Activated gamma-delta T cell (primary cell): ENCODE data around the gene IRF1.

Experiments used
- DNase-seq: peaks from one replicate; lab custom pipeline; 2025; lab: John Stamatoyannopoulos, UW

The IRF1 gene

DNA sequence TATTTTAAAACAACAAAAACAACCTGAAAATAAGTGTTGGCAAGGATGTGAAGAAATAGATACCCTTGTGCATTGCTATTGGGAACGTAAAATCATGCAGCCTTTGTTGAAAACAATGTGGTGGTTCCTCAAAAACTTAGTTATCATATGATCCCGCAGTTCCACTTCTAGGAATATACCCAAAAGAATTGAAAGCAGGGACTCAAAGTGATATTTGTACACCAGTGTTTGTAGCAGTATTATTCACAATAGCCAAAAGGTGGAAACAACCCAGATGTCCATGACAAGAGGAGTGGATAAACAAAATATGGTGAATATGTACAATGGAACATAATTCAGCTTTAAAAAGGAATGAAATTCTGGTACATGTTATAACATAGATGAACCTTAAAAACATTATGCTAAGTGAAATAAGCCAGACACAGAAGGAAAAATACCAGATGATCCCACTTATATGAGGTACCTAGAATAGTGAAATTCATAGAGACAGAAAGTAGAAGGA, 29.0 kb downstream of the IRF1 start:
- no peak for DNase-seq

DNA sequence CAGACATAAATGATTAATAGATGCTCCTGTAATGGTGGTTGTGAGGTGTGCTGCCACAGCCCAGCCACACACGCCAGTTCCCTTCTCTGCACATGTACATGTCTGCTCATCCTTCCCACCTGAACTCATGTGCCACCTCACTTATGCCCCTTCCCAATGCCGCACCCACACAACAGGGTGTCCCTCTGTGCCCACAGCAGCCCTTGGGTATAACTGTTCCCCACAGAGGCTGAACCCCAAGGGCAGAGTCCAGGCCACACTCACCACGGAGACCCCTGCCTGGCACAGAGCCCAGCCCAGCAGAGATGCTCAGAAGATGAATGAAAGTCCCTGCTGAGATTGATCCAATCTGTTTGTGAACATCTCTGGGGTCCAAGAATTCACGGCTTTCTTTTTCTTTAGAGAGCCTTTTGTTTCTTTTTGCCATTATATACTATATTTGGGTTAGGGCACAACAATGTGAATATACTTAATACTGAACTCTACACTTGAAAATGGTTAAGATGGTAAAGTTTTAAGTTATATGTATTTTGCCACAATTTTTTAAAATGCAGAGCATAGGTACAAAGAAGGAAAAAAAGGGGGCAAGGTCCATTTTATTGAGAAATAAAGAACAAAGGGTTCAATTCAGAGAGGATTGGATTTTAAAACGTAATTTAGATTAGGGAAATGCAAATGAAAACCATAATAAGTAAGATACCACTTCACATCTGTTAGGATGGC, 29.6 kb downstream of the IRF1 start:
- DNase-seq, result no peak

DNA sequence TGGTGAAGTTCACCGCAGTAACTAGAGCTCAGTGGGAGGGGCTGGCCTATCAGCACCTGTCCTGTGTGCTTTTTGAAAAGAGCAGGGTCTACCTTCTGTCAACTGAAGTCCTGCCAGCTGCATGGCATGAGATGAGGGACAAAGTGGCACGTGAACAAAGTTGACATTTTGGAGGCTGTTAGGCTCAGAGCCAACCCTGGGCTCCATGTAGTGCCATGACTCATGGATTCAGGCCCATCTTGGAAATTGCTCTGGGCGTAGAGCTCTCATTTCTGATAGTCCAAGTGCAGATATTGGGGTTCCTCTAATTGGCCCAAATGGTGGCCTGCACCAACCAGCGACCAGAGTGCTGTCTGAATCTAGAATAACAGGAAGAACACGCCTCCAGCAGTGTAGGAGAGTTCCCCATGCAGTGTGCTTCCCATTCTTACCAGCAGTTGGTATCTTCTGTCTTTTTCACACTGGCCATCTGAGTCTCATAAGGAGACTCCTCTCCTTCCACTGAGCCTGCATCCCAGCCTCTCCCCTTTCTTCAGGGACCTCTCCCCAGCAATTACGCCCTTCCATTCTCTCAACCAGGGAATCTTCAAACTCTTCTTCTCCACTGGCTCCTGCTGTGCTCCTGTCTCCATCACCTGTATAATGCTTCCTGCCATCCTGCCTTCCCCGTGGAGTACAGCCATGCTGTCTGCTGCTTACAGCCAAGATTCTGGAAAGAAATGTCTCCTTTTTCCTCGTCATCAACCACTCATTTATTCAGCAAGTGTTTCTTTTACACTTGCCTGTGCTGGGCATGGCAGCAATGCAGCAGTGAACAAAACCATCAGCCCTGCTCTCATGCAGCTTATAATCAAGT, 30.4 kb downstream of the IRF1 start:
- no peak for DNase-seq

DNA sequence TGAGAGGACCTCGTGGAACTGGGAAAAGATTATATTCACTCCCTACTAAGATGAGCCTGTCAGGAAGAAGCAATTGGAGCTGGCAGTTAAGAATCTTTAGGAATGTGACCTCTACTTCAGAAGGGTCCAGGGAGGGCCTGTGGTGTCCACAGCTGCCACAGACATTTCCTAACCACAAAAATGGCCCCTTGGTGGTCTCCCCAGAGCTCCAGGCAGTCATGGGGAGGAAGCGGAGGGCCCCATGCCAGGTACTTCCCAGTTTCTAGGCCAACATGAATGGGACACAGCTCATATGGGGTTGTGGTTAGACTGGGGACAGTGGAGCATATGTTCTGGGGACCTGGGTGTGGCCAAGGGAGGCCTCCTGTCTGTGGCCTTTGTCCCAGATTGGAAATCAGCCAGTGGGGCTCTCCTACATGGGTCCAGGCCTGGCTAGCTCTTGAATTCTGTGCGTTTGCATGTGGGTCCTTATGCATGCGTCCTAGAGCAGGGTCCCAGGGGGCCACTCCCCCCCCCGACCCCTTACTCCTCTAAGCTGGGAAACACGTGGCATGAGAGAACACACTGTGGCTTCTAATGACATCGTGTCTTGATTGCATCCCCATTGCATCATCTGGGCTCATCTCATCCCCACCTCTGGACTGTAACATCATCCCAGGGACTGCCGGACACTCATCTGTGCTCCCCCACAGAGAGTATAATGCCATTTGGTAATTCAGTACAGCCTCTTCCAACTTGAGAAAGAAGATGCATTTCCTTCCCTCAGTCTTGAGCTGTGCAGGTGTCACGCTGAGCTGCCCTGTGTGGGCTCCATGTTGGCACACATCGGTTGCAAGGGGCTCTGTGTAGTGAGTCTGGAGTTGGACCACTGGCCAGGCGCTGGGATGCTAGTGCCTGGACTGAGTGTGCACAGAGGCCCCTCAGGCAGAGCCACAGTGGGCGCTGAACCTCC, 31.3 kb downstream of the IRF1 start:
- no peak for DNase-seq

DNA sequence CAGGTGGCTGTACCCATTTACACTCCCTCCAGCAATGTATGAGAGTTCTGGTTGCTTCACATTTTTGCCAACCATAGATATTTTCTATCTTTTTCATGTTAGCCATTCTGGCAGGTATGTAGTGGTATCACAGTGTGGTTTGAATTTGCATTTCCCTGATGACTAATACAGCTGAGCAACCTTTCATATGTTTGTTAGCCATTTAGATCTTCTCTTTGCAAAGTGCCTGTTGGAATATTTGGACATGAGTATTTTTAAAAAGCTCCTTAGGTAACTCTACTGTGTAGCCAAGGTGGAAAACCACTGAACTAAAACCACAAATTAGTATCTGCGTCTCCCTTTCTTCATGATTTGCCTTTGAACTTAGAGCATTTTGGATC, 31.9 kb downstream of the IRF1 start:
- DNase-seq, result no peak

DNA sequence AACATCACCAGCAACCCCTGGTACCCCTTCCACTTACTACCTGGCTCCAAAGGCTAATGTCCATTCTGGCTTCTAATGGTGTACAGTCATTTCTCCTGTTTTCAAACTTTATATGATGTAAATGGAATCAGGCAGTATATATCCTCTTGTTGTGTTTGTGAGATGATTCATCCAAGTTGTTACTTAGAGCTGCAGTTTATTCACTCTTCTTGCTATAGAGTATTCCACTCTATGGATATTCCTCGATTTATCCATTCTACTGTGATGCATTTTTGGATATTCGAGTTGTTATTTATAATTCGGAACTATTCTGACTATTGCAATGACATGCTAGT, 32.4 kb downstream of the IRF1 start:
- DNase-seq, result no peak

DNA sequence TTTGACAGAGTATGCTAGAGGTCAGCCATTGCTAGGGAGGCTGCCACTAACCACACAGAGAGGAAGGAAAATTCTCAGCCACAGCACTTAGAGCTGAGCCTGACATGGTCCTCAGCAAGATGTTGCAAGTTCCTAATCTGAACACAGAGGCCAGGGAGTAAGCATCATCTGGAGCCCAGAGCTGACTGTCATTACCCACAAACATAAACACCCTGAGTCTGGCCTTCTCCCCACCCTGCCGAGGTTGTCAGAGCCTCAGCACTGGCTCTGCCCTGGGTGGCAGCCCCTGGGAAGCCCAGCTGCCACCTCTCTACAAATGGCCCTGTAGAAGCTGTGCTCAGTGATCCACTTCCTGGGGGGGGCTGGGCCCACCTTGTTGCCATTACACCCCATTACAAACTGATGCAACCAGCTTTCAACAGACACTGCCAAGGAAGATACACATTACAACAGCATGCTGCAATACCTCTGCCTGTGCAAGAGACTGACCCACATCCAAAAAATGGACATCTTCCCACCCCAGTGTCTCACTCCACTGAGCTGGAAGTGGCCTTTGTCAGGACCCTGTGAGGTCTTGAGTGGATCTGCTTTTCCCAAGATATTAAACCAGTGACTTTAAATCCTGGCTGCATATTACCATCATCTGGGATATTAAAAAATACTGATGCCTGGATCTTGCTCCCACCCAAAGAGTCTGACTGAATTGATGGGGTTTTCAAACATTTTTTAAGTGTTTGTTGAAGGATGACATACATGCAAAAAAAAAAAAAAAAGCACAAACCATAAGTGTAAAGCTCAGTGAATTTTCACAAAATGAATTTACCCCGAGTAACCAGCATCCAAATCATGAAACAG, 33.0 kb downstream of the IRF1 start:
- DNase-seq, result peak; percentile 30

DNA sequence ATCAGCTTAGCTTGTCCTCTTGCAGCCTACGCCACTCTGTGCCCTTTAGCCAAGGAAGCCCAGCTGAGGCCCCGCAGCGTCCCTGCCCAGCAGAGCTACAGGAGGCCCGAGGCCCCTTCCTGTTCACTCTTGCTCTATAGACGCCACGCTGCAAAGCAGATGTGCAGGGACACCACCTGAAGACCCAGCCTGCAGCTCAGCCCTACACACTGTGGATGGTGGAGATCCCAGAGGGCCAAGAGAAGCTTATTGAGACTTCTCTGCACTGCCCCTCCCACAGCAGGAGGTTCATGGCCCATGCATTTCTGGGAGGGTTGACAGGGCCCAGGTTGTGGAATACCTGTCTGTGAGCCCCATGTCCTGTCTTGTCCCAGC, 33.6 kb downstream of the IRF1 start:
- no peak for DNase-seq

DNA sequence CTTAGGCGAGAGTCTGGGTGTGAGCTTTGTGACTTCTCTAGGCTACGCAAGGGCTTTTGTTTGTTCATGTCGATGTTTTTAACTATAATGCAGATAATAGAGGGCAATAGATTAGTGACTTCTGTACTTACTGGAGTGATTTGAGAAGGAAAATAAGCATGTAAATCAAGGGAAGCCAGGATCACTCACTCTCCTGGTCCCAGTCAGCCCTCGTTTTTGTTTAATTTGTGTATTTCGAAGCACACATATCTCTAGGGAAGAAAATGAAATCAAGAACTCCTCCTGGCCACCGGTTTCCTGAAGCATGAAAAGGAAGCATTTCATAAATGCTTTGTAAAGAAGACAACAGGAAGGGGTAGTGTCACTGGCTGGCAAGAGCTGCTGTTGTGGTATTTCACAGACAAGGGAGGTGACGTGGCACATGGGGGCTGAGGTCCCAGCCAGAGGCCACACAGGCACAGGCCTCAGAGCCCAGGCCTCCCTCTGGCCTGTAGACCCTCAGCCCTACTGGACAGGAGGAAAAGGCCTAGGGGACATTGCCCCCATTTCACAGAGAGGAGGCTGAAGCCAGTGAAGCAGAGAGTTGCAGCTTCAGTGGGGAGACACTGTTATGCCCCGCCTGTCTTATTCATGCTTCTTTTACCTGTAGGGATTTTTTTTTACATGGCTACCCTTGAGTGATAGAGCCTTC, 34.1 kb downstream of the IRF1 start:
- peak; percentile 25 for DNase-seq

DNA sequence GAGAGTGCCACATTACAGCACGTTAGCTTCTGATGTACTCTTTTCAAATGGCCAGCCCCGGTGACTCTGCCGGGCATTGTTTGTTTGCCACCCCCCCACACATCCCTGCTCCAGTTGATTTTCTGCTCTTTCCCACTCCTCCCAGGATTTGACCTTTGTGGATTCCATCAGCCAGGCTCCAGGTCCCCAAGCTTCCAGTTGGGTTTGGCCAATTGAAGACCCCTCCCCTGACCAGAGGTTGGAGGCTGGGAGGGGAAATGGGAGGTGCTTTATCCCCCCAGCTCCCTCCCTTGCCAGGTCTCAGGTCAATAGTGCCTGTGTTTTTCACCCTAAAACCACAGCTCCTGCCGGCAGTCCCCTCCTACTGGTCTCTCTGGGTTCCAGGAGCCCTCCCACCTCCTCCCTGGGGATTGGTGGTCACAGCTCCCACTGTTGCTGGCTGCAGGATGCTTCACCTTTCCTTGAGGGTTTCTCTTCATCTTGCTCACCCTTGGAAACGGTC, 34.9 kb downstream of the IRF1 start:
- DNase-seq, result no peak

DNA sequence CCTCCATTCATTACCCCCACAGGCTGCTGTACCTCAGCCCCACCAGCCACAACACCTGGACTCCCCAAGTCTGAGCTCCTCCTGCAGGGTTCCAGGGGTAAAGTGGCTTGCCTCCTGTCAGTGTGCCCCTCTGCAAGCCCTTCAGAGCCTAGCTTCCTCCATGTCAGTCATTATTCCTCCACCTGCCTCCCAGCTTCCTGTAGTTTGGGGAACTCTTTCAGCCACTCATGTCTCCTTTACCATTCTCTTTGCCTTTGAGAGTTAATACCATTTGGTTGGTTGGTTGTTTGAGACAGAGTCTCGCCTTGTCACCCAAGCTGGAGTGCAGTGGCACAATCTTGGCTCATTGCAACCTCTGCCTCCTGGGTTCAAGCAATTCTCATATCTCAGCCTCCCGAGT, 36.2 kb downstream of the IRF1 start:
- no peak for DNase-seq

DNA sequence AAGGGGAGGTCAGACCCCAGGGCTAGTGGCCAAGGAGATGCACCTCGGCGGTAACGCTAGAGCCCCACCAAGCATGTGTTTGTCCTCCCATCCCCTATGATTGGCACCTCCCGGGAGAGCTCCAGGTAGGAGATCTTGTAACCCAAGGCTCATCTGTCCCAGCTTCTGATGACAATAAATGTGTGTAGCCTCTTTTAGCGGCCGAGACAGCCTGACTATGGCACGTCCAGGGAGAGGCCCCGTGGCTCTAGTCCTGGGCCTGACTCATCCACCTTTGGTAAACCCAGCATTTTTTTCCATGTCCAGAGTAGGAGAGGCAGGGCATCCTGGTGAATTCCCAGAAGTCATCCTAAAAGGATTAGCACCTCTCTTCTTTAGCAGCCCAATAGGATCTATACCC, 39.2 kb downstream of the IRF1 start:
- DNase-seq, result no peak

DNA sequence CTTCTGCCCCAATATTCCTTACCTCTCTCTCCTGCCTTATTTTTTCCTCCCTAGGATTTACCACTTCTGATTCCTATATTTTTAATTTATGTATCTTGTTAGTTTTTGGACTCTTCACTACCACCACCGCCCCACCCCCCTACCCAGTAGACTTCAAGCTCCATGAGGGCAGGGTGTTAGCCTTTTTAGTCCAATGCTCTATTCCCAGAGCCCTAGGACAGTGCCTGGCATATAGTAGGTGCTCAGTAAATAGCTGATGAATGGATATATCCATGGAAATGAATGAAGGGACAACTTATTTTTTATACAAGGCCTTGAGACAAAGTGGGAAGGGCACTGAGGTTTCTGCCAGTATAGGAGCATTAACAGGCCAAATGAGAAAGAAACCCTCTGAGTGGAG, 41.5 kb downstream of the IRF1 start:
- DNase-seq, result no peak

DNA sequence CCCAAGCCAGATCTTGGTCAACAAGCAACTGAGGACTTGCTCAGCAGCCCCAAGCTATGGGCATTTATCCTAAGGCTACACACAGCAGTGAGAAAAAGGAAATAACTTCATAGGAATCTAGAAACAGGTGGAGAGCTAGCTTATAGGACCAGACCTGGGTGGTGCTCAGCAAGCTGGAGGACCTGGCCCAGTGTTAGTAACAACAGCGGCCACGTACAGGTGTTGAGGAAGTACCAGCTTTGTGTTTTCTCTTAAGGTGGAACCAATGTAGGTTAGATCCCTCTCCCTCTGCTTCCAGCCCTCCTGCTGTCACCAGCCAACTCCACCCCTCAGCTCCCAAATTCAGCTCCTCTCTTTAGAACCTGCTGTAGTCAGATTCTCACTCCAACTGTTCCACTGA, 43.4 kb downstream of the IRF1 start:
- DNase-seq, result no peak

DNA sequence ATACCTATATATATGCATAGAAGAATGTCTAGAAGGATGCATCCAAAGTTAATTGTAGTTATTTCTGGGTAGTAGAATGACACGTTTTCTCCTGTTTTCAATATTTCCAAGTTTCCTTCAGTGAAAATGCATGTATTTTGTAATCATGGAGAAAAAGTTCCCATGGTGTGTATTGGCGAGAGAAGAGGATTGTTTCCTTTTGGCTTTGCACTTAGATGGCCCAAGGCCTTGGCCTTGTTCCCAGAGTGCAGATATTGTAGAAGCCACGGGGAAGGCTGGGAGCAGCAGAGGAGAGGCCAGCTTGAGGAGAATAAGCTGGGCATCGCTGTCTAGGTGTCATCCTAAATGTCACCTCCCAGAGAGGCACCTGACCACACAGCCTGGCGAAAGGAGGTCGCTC, 44.0 kb downstream of the IRF1 start:
- no peak for DNase-seq

DNA sequence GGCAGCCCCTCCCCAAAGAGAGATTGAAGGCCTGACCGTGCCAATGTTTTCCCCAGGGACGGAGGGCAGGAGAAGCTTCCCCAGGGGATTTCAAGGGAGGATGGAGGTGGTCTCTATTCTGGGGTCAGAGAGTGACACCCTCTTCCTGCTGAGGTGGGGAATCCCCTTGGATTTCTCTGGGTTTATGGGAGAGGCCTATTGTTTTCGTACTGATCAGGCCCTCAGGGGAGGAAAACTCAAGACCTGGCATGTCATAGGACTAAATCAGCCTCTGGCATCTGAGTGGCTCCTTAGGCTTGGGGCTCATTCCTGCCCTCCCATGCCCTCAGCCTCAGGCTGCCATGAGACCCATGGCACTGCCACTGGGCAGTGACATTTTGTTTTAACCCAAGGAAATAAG, 44.6 kb downstream of the IRF1 start:
- no peak for DNase-seq

DNA sequence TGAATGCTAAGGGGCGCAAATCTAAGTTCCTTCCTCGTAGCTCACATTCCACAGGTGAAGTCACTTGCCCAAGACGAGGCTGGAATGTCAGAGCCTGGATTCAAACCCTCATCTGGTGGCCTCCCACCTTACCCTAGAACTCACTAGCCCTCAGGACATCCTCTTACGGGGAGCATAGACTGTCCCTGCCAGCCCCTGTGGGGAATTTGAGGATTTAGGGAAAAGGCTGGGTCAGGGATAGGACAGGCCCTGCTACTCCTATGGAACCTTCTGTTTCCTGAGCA, 45.0 kb downstream of the IRF1 start:
- no peak for DNase-seq

DNA sequence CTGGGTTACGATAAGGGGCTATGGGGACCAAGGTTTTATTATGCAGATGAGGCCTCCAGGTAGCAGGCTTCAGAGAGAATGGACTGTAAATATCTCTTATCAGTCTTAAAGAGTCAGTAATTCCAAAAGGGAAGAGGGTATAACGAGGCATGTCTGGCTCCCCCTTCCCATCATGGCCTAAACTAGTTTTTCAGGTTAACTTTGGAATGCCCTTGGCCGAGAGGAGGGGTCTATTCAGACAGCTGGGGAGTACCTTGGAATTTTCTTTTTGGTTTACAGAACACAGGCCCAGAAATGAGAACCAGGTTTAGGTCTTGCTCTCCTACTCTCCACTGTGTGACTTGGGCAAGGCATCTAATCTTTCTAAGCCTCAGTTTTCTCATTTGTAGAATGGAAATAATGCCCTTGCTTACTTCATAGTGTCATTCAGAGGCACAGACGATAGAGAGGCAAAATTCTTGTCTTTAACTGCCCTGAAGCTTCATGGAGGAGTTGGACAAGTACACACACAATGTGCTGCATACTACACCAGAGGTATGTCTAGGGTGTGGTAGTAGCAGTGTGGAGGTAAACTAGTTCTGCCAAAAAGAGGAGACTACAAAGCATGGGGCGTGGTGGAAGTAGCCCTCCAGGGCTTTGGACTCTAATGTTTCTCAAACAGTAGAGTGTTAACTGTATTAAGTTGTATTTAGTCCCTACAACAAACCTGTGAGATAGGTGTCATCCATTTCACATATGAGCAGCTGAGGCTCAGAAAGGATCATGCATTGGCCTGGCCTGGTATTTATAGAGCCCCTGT, 45.5 kb downstream of the IRF1 start:
- DNase-seq, result no peak

DNA sequence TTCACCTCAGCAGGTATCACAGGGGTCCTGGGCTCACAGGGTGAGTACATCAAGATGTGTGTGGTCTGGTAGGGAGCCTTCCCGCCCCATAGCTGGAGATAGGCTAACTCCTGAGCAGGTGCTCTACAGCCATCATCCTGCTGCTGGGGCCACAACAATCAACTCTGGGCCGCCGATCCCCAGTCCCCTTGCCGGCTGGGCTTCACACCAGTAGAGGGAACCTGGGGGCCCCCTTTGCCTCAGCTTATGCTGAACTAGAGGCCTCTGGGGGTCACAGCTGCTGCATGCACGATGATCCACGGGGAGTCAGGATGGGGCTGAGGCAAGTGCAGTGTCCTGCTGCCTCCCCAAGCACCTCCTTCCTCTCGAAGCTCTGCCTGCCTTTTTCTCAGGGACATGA, 46.5 kb downstream of the IRF1 start:
- DNase-seq, result no peak

DNA sequence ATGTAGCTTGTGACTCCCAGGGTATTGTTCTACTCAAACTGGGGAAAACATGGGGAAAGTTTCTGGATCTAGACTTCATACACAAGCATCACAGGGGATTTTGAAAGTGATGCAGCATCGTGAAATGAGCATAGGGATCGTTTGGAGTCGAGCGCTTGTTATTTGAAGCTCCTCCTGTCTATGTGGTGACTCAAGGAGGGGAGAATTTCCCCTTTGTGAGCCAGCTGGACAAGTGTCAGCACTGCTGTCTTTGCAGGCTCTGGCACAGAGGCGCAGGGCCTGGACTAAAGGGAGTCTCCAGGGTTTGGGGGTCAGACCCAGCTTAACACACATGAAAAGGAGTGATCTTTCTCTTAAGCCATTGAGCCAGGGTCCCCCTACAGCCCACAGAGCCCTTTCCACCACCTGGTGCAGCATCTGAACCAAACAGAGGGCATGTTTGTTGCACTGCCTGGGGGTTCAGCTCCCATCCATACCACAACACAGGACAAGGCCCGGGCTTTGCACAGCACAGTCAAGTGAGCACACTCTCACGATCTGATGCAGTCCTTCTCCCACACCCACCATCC, 51.0 kb downstream of the IRF1 start:
- no peak for DNase-seq
